Measurements from ENCODE around the gene METTL1.

The METTL1 gene

GRCh38 chr12:57719777-57720605 is 51.9 kb downstream of the METTL1 start:
- H3K4me3 ChIP-seq (ENCODE audit: low read depth, low read length), result no peak overlapping the region
- no peak for TF ChIP-seq CTCF (IDR thresholded peaks at IDR 0.05; ENCODE audit: low read depth, low read length)

- H3K4me3 ChIP-seq (ENCODE audit: low read depth, low read length), result no peak overlapping the region
- no peak for TF ChIP-seq CTCF (IDR thresholded peaks at IDR 0.05; ENCODE audit: low read depth, low read length)
Observed at GRCh38 chr12:57718641-57719528, 53.0 kb downstream of the METTL1 start.

All from WI38 (cell line).